T-helper 1 cell (primary cell): ENCODE results near the gene FHOD3.

Source experiments
- DNase-seq, 5 donors: peaks; one replicate each; pipeline ENCODE4 v3.0.0-alpha.2; 2012 to 2020

The FHOD3 gene

GRCh38 chr18:36567800-36568199, 270.3 kb downstream of the FHOD3 start:
- DNase-seq: no peak

GRCh38 chr18:36568487-36568886, 271.0 kb downstream of the FHOD3 start:
- no peak for DNase-seq

GRCh38 chr18:36572135-36572856, 274.8 kb downstream of the FHOD3 start:
- DNase-seq: peak in 1 of 5 donors; percentile 4

GRCh38 chr18:36576339-36576738, 278.8 kb downstream of the FHOD3 start:
- no peak for DNase-seq

- no peak for DNase-seq
These were observed 281.6 kb downstream of the FHOD3 start for GRCh38 chr18:36578871-36579710.

GRCh38 chr18:36580266-36580665, 282.8 kb downstream of the FHOD3 start:
- no peak for DNase-seq

- no peak for DNase-seq
These were observed 283.6 kb downstream of the FHOD3 start for GRCh38 chr18:36580874-36581750.

GRCh38 chr18:36582988-36583745, 285.7 kb downstream of the FHOD3 start:
- DNase-seq: no peak

- no peak for DNase-seq
These were observed 292.5 kb downstream of the FHOD3 start for GRCh38 chr18:36589857-36590543.

GRCh38 chr18:36590621-36591580, 293.4 kb downstream of the FHOD3 start:
- DNase-seq: no peak

- no peak for DNase-seq
These were observed 294.8 kb downstream of the FHOD3 start for GRCh38 chr18:36592282-36592681.

GRCh38 chr18:36593001-36593400, 295.5 kb downstream of the FHOD3 start:
- no peak for DNase-seq

GRCh38 chr18:36593641-36594040, 296.1 kb downstream of the FHOD3 start:
- DNase-seq: no peak

GRCh38 chr18:36594621-36595020, 297.1 kb downstream of the FHOD3 start:
- no peak for DNase-seq

GRCh38 chr18:36595046-36595817, 297.7 kb downstream of the FHOD3 start:
- no peak for DNase-seq

- no peak for DNase-seq
These were observed 298.3 kb downstream of the FHOD3 start for GRCh38 chr18:36595818-36596215.

- no peak for DNase-seq
These were observed 300.1 kb downstream of the FHOD3 start for GRCh38 chr18:36597636-36598035.

GRCh38 chr18:36600548-36600947, 303.0 kb downstream of the FHOD3 start:
- no peak for DNase-seq

GRCh38 chr18:36601316-36601715, 303.8 kb downstream of the FHOD3 start:
- DNase-seq: no peak

- DNase-seq: no peak
These were observed 304.6 kb downstream of the FHOD3 start for GRCh38 chr18:36602071-36602470.
